Caki2 (cell line): ENCODE results near the gene ARID3B. TPM values are rescaled to one million over a fixed set of nuclear protein-coding genes. Genes with fewer than 3 reads are reported as not detected.

Experiments
- DNase-seq: peaks from one replicate; pipeline ENCODE4 v3.0.0-alpha.2; 2015; ENCODE audit warnings: low read depth
- in situ Hi-C: cut with HindIII; loops from 2 replicates; pipeline ENCODE4 v1.10.0; 2016; ENCODE audit warnings: low sequenced_read_pairs, low pct_unique_long_range_greater_than_20kb, mixed read lengths
- total RNA-seq: library from RNA; depleted of rRNA; stranded (reverse); fragments of >200 nt; shearing (Covaris generic); gene quantifications from 2 replicates; pipeline ENCODE4 v1.2.3, GENCODE V29; 2014; ENCODE audit warnings: low replicate concordance; rRNA removed

Gene ARID3B
- total RNA-seq, 1 experiment from 2014 or later = 0.68 TPM

DNA sequence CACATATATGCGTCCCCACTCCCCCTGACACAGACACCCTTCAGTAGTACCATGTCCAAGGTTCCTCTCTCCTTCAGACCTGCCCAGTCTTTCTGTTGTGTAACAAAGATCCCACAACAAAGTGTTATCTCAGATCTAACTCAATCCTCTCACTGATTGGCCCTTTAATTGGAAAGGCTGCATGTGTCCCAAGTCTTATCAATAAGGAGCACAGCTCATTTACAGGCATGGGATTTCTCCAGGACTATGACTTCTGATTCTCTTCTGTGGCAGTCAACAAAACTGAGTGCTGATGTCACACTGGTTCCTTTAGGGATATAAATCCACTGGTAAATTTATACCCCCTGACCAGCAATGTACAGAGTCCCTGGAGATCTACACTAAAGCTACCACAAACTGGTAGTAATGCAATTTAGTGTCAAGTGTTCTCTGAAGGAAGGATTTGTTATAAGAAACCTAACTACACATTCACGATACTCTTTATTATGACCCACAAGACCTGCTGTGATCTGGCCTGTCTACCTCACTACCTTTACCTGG is 102.7 kb downstream of the ARID3B start:
- in situ Hi-C loops = loop anchor here (25.0 kb wide), 1 partner anchor 319 kb away; the partner anchor contains the start of gene RPP25
- DNase-seq = no peak

DNA sequence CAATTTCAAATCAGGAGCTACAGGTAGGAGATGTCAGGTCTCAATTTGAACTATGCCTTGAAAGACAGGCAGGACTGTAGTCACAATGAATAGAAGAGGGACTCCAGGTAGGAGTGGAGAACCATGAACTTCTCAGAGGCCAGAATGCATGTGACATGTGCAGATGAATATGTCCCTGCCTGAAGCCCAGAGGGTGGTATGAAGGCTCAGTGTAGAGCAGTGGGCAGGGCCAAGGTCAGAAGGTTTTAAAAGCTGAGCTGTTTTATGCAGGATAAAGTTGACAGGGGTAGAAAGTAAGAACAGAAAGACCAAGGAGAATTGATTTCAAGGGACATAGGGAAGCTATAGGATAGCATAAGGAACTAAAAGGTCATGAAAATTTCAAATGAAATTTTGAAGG is 105.5 kb downstream of the ARID3B start:
- DNase-seq = no peak

More for the DNA sequence above, 105.5 kb downstream of the ARID3B start:
- in situ Hi-C loops = loop anchor here (25.0 kb wide), 1 partner anchor 316 kb away; the partner anchor contains the start of gene RPP25

Other genes with a start within 250 kb of the ARID3B start
- not detected in 2 replicates for gene CYP11A1, start 173.6 kb upstream of the ARID3B start, total RNA-seq
- gene SEMA7A, start 107.3 kb upstream of the ARID3B start, total RNA-seq = 0.96 and 3.8 TPM in 2 replicates
- 60.1 and 67.9 TPM in 2 replicates for gene UBL7, start 80.1 kb upstream of the ARID3B start, total RNA-seq
- 40.5 and 45.1 TPM in 2 replicates for gene CLK3, start 74.6 kb downstream of the ARID3B start, total RNA-seq
- gene EDC3, start 154.8 kb downstream of the ARID3B start, total RNA-seq = 26.0 and 31.8 TPM in 2 replicates
- 3.6 TPM in 1 of 2 replicates, not detected in the other for gene CYP1A1, start 184.3 kb downstream of the ARID3B start, total RNA-seq
- not detected in 2 replicates for gene CYP1A2, start 207.6 kb downstream of the ARID3B start, total RNA-seq
- 16.0 and 21.3 TPM in 2 replicates for gene CSK, start 240.9 kb downstream of the ARID3B start, total RNA-seq